ENCODE results near the gene PPFIA3. TPM values are rescaled to one million over a fixed set of nuclear protein-coding genes. Genes with fewer than 3 reads are reported as not detected.

Gene PPFIA3
- total and polyA plus RNA-seq, 2 of the 8 experiments (the other 6 are each of a cell fraction or from before 2014, with no cell fraction given), result 15.9 to 25.3 TPM

GRCh38 chr19:49157445-49158224 is 38.3 kb downstream of the PPFIA3 start, which contains the start of gene TRPM4:
TRPM4 (plus strand) TSS chr19:49157792; CDS start chr19:49157867, 75 bp downstream.
- DNase-seq (ENCODE audit: low read depth in 1 of 2, low spot score in 2 of 2) (peak; percentile 54 to 95), FAIRE-seq (no peak)
- peak within 1 kb of the TSS; percentile 66 to 89 (median 74) for H3K9ac ChIP-seq (replicated peaks in 1 of 4; ENCODE audit: extremely low read depth in 1 of 4, low read depth in 3 of 4, low read length in 3 of 4)
- H3K9me3 ChIP-seq (ENCODE audit: insufficient read depth in 2 of 2, low read depth in 1 of 2, low read length in 1 of 2), result no peaks in the 10 kb centered on the region
- no peak within 1 kb of the TSS for H3K4ac ChIP-seq (replicated peaks; ENCODE audit: insufficient read length, low read depth, low read length)
- peaks cover 0 to 14% (median 12%) of the 10 kb centered on the region in 4 experiments; a peak in 6 of 7 replicates for H3K4me1 ChIP-seq (replicated peaks in 1 of 4; ENCODE audit: control insufficient read depth in 3 of 4, insufficient read depth in 4 of 4, low read length in 3 of 4)
- no peaks in the 10 kb centered on the region for H3K79me2 ChIP-seq (ENCODE audit: control insufficient read depth in 1 of 2, insufficient read depth in 2 of 2, low read length in 2 of 2)
- H2BK5ac ChIP-seq (ENCODE audit: low read depth, low read length), result peak within 1 kb of the TSS; percentile 71; the same call in 1 of the 2 replicates
- WGBS, 2 experiments (ENCODE audit: extremely low coverage in 1 of 2, insufficient coverage in 1 of 2, insufficient read length in 1 of 2, insufficient replicate concordance in 2 of 2, low coverage in 1 of 2, low lambda C conversion rate in 2 of 2, missing lambda C conversion rate in 1 of 2), result 5% methylated on average over 9 of the region's 41 CpGs; no CpG with 5 or more reads in 1 of the 2 experiments
- peak within 1 kb of the TSS; percentile 58; the same call in 1 of the 2 replicates for H2AFZ ChIP-seq (ENCODE audit: low read length)
- no peaks in the 10 kb centered on the region for H4K20me1 ChIP-seq (replicated peaks in 1 of 2; ENCODE audit: control insufficient read depth in 1 of 2, insufficient read depth in 2 of 2, low read length in 2 of 2)
- H3K4me2 ChIP-seq (ENCODE audit: insufficient read depth in 1 of 2, low read depth in 2 of 2, low read length in 2 of 2), result peak within 1 kb of the TSS; percentile 83 to 92
- no peak within 1 kb of the TSS for H4K91ac ChIP-seq (replicated peaks; ENCODE audit: insufficient read length, low read length)
- H3K79me1 ChIP-seq (ENCODE audit: low read depth, low read length), result no peaks in the 10 kb centered on the region
- ChIA-PET CTCF (ENCODE audit: partially characterized antibody) (interaction anchor here (1.2 to 2.0 kb wide), 3 partner anchors 12 to 53 kb away, joined by 3 to 8 read pairs (median 4); no protein-coding TSS in a partner anchor), POLR2A (ENCODE audit: partially characterized antibody) (interaction anchor here (0.5 to 3.9 kb wide), 2 partner anchors 9 to 46 kb away, joined by 3 to 30 read pairs; no protein-coding TSS in a partner anchor)
- peak within 1 kb of the TSS; percentile 87 for H3K18ac ChIP-seq (ENCODE audit: extremely low read depth, low read length)
- H2BK20ac ChIP-seq (ENCODE audit: low read length), result 0 out of 2 replicates have a peak within 1 kb of the TSS, but pooled peaks have one; percentile 18
- peaks cover 0 to 14% (median 9%) of the 10 kb centered on the region in 4 experiments; a peak in 4 of 7 replicates for H3K27me3 ChIP-seq (replicated peaks in 1 of 4; ENCODE audit: control insufficient read depth in 3 of 4, extremely low read depth in 1 of 4, insufficient read depth in 3 of 4, low read length in 3 of 4)
- H3K23ac ChIP-seq (ENCODE audit: insufficient read length), result no peak within 1 kb of the TSS
- no peak within 1 kb of the TSS for H2BK120ac ChIP-seq (replicated peaks; ENCODE audit: low read depth, low read length)
- H3K23me2 ChIP-seq (ENCODE audit: low read depth, low read length), result peaks cover 11% of the 10 kb centered on the region; the same call in 1 of the 2 replicates
- peak within 1 kb of the TSS; percentile 93 for H4K8ac ChIP-seq (ENCODE audit: extremely low read depth, insufficient read depth, low read length)
- H2AK5ac ChIP-seq (ENCODE audit: low read depth, low read length), result no peak within 1 kb of the TSS
- no peak within 1 kb of the TSS for H3K14ac ChIP-seq (ENCODE audit: insufficient read length)
- H3K4me3 ChIP-seq (ENCODE audit: extremely low read depth in 1 of 4, insufficient read depth in 2 of 4, low read depth in 3 of 4, low read length in 4 of 4), result peak within 1 kb of the TSS; percentile 59 to 75 (median 70)
- H4K5ac ChIP-seq (ENCODE audit: insufficient read length, low read depth, low read length), result peak within 1 kb of the TSS; percentile 90
- H3K27ac ChIP-seq (ENCODE audit: low read depth, low read length), result no peak within 1 kb of the TSS; the same call in 1 of the 2 replicates
- peak within 1 kb of the TSS; percentile 90; the same call in 1 of the 2 replicates for H2BK12ac ChIP-seq (ENCODE audit: low read depth, low read length)
- H3K56ac ChIP-seq (replicated peaks; ENCODE audit: insufficient read length, low read depth, low read length), result peak within 1 kb of the TSS; percentile 61
- 0 out of 2 replicates have a peak within 1 kb of the TSS, but pooled peaks have one; percentile 8 for H2BK15ac ChIP-seq (ENCODE audit: low read length)
- no peaks in the 10 kb centered on the region for H3K36me3 ChIP-seq (ENCODE audit: control insufficient read depth in 2 of 4, insufficient read depth in 4 of 4, low read length in 3 of 4)
- TF ChIP-seq RXRA (IDR thresholded peaks at IDR 0.05; ENCODE audit: insufficient read depth, low read depth, low read length) (no peak), TAF7 (optimal IDR thresholded peaks at IDR 0.05; ENCODE audit: borderline replicate concordance, low read depth, low read length) (peak; percentile 70), POU5F1 (IDR thresholded peaks at IDR 0.05; ENCODE audit: low read depth, low read length) (no peak), POLR2A (IDR thresholded peaks at IDR 0.05; ENCODE audit: control extremely low read depth in 1 of 2, low read depth in 2 of 2, low read length in 2 of 2) (peak in 1 of 2 experiments; percentile 73; a peak in 2 of 3 replicates), SIRT6 (IDR thresholded peaks at IDR 0.05; ENCODE audit: low read length) (no peak), ZNF274 (IDR thresholded peaks at IDR 0.05; ENCODE audit: borderline replicate concordance, extremely low read depth, low read length) (no peak), KDM1A (IDR thresholded peaks at IDR 0.05; ENCODE audit: borderline replicate concordance, low read length) (no peak), USF2 (IDR thresholded peaks at IDR 0.05; ENCODE audit: low read length) (no peak), TCF12 (IDR thresholded peaks at IDR 0.05; ENCODE audit: low read depth, low read length) (no peak)
- TF ChIP-seq, protein P1, sequence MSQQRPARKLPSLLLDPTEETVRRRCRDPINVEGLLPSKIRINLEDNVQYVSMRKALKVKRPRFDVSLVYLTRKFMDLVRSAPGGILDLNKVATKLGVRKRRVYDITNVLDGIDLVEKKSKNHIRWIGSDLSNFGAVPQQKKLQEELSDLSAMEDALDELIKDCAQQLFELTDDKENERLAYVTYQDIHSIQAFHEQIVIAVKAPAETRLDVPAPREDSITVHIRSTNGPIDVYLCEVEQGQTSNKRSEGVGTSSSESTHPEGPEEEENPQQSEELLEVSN (IDR thresholded peaks at IDR 0.05), result peak; percentile 60

Data from H1 (cell line).